ENCODE data around the gene RLN3. TPM values are rescaled to one million over a fixed set of nuclear protein-coding genes. Genes with fewer than 3 reads are reported as not detected.
A peak's percentile ranks its signal among the peaks of the same experiment; 100 is the strongest.

Gene RLN3
- total and polyA plus RNA-seq, 3 donors from 2014 or later, result 1.7 TPM; not detected in 2

- Histone ChIP-seq H3K27me3 (no peaks in the 10 kb centered on the region), H3K9me3 (no peaks in the 10 kb centered on the region), H3K4me3 (no peak overlapping the region), H3K27ac (no peak overlapping the region), H3K36me3 (ENCODE audit: low read depth, missing control alignments) (no peaks in the 10 kb centered on the region), H3K4me1 (peaks cover 9% of the 10 kb centered on the region)
- DNase-seq, result no peak
- TF ChIP-seq CTCF (IDR thresholded peaks at IDR 0.05), result no peak
- no peak for TF ChIP-seq POLR2A (IDR thresholded peaks at IDR 0.05)
- WGBS, 2 donors, result 90 to 94% methylated on average over 7 of the region's 7 CpGs
- intact Hi-C loops (cut with DNase I; ENCODE audit: low total_unique reads), result no loop called here
Observed at GRCh38 chr19:13992025-13992424, 35.9 kb upstream of the RLN3 start.

- H3K9me3 ChIP-seq, result no peaks in the 10 kb centered on the region
- WGBS, 2 donors, result 93 to 95% methylated on average over 20 to 22 of the region's 22 CpGs
- no peak overlapping the region for H3K4me3 ChIP-seq
- H3K27me3 ChIP-seq, result no peaks in the 10 kb centered on the region
- no peak for TF ChIP-seq POLR2A (IDR thresholded peaks at IDR 0.05)
- no peak for TF ChIP-seq CTCF (IDR thresholded peaks at IDR 0.05)
- no peak for DNase-seq
- H3K27ac ChIP-seq, result no peak overlapping the region
- H3K36me3 ChIP-seq (ENCODE audit: low read depth, missing control alignments), result no peaks in the 10 kb centered on the region
- intact Hi-C loops (cut with DNase I; ENCODE audit: low total_unique reads), result no loop called here
- H3K4me1 ChIP-seq, result peaks cover 5% of the 10 kb centered on the region
Observed at GRCh38 chr19:13993590-13994300, 34.2 kb upstream of the RLN3 start.

- intact Hi-C loops (cut with DNase I; ENCODE audit: low total_unique reads), result no loop called here
Observed at GRCh38 chr19:13995017-13995728, 32.8 kb upstream of the RLN3 start.

GRCh38 chr19:13995878-13996765 lies 31.8 kb upstream of the RLN3 start:
- Histone ChIP-seq H3K27me3 (no peaks in the 10 kb centered on the region), H3K4me3 (no peak overlapping the region), H3K4me1 (peaks cover 5% of the 10 kb centered on the region), H3K9me3 (no peaks in the 10 kb centered on the region), H3K27ac (no peak overlapping the region), H3K36me3 (ENCODE audit: low read depth, missing control alignments) (no peaks in the 10 kb centered on the region)
- WGBS, 2 donors, result 85% methylated on average over 12 to 14 of the region's 14 CpGs
- intact Hi-C loops (cut with DNase I; ENCODE audit: low total_unique reads), result no loop called here
- TF ChIP-seq POLR2A (IDR thresholded peaks at IDR 0.05) (no peak), CTCF (IDR thresholded peaks at IDR 0.05) (no peak)
- no peak for DNase-seq

More at GRCh38 chr19:13995017-13995728, 32.8 kb upstream of the RLN3 start:
- no peak overlapping the region for H3K27ac ChIP-seq
- 67 to 95% methylated on average over 8 to 13 of the region's 13 CpGs for WGBS, 2 donors
- H3K4me1 ChIP-seq, result peaks cover 5% of the 10 kb centered on the region
- DNase-seq, result peak; percentile 39
- H3K27me3 ChIP-seq, result no peaks in the 10 kb centered on the region
- no peaks in the 10 kb centered on the region for H3K36me3 ChIP-seq (ENCODE audit: low read depth, missing control alignments)
- H3K9me3 ChIP-seq, result no peaks in the 10 kb centered on the region
- no peak for TF ChIP-seq CTCF (IDR thresholded peaks at IDR 0.05)
- TF ChIP-seq POLR2A (IDR thresholded peaks at IDR 0.05), result no peak
- no peak overlapping the region for H3K4me3 ChIP-seq
